ENCODE results near the gene SDHAF4.
"Not testable (repeated sequence)": the region's sequence is repeated elsewhere in the genome, so short reads cannot be mapped to it uniquely, and the experiment has no call there.

The SDHAF4 gene

GRCh38 chr6:70592391-70593117, 25.8 kb downstream of the SDHAF4 start:
- no peak for DNase-seq (ENCODE audit: low read depth in 2 of 2)

- no peak for DNase-seq (ENCODE audit: low read depth in 2 of 2)
Observed at GRCh38 chr6:70593118-70593486, 26.4 kb downstream of the SDHAF4 start.

- DNase-seq (ENCODE audit: low read depth in 2 of 2) = no peak
Observed at GRCh38 chr6:70599187-70599586, 32.5 kb downstream of the SDHAF4 start.

- no peak for DNase-seq (ENCODE audit: low read depth in 2 of 2)
Observed at GRCh38 chr6:70601014-70601413, 34.3 kb downstream of the SDHAF4 start.

DNA sequence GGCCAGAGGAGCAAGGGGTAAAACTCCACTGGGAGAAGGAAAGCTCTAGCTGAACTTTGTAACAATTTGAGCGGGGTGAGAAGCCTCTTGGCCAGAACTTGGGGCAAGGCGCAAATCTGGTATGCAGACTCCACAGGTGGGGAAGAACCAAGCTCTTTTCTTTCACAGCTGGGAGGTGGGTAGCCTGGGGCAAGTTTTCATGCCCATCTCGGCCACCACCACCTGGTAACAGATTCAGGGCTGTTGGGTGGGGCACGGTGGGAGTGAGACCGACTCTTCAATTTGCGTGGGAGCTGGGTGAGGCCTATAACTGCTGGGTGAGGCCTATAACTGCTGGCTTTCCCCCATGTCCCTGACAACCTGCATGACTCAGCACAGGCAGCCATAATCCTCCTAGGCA, 37.5 kb downstream of the SDHAF4 start:
- DNase-seq (ENCODE audit: low read depth in 2 of 2) = no peak

- DNase-seq (ENCODE audit: low read depth in 2 of 2) = not testable (repeated sequence)
Observed at GRCh38 chr6:70607371-70607770, 40.6 kb downstream of the SDHAF4 start.

DNA sequence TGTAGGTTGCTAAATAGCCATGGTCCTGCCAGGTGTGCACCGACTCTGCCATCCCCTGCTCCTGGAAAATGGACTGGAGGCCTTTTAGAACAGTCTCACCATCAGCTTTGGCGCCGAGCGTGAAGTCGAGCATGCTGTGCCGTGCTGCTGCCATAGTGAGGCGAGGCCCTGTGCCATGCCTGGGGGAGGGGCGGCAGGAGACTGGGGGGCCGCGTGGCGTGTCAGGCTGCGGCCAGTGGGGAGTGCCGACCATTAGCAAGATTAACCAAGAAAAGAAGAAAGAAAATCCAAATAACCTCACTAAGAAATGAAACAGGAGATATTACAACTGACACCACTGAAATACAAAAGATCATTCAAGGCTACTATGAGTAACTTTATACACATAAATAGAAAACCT, 42.5 kb downstream of the SDHAF4 start:
- DNase-seq (ENCODE audit: low read depth in 2 of 2) = not testable (repeated sequence)

- DNase-seq (ENCODE audit: low read depth in 2 of 2) = no peak
Observed at GRCh38 chr6:70616728-70617260, 50.1 kb downstream of the SDHAF4 start.

GRCh38 chr6:70620746-70621145, 54.0 kb downstream of the SDHAF4 start:
- no peak for DNase-seq (ENCODE audit: low read depth in 2 of 2)

DNA sequence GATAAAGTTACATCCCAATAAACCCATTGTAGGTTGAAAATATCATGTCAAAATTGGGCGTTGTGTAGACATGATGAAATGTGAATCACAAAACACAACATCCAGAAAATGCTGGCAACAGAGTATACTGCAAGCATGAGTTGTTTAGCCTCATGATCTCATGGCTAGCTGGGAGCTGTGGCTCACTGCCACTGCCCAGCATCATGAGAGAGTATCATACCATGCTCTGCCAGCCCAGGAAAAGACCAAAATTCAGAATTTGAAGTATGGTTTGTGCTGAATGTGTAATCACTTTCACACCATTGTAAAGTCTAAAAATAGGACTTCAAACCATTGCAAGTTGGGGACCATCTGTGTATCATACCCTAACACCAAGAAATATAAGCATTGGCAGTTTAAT, 55.7 kb downstream of the SDHAF4 start:
- DNase-seq (ENCODE audit: low read depth in 2 of 2) = no peak

GRCh38 chr6:70625436-70625835, 58.7 kb downstream of the SDHAF4 start:
- DNase-seq (ENCODE audit: low read depth in 2 of 2) = no peak

DNA sequence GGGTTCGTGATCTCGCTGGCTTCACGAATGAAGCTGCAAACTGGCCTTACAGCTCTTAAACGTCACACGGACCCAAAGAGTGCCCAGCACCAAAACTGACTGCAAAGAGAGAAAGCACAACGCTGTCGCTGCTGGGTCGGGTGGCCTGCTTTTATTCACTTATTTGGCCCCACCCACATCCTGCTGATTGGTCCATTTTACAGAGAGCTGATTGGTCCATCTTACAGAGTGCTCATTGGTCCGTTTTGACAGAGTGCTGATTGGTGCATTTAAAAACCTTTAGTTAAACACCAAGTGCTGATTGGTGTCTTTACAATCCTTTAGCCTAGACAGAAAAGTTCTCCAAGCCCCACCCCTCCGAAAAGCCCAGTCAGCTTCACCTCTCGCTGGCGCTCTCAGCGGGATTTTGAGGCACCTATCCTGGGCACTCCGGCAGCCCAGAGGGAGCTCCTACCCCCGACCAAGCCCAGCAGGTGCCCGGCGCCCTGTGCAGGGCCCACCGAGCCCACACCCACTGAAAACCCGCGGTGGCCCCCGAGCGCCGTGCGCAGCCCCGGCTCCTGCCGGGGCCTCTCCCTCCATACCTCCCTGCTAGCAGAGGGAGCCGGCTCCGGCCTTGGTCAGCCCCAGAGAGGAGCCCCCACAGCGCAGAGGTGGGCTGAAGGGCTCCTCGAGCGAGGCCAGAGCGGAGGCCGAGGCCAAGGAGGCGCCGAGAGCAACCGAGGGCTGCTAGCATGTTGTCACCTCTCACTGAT, 60.9 kb downstream of the SDHAF4 start:
- no peak for DNase-seq (ENCODE audit: low read depth in 2 of 2)

GRCh38 chr6:70629929-70630328, 63.2 kb downstream of the SDHAF4 start:
- no peak for DNase-seq (ENCODE audit: low read depth in 2 of 2)

DNA sequence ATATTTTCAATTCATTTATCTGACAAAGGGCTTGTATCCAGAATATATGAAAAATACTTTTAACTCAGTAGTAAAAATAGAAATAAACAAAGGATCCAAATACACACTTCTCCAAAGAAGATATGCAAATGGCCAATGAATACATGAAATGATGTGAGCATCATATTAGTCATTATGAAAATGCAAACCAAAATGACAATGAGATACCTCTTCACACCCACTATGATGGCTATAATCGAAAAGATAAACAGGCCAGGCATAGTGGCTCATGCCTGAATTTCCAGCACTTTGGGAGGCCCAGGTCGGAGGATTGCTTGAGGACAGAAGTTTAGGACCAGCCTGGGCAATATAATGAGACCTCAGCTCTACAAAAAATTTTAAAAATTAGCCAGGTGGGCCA, 67.1 kb downstream of the SDHAF4 start:
- no peak for DNase-seq (ENCODE audit: low read depth in 2 of 2)

GRCh38 chr6:70636596-70636995, 69.9 kb downstream of the SDHAF4 start:
- DNase-seq (ENCODE audit: low read depth in 2 of 2) = no peak

GRCh38 chr6:70638468-70638867, 71.7 kb downstream of the SDHAF4 start:
- DNase-seq (ENCODE audit: low read depth in 2 of 2) = no peak
